Measurements from ENCODE around the gene DTNA. TPM values are rescaled to one million over a fixed set of nuclear protein-coding genes. Genes with fewer than 3 reads are reported as not detected.

DTNA gene
- total RNA-seq, 1 donor from 2014 or later = 7.1 TPM

DNA sequence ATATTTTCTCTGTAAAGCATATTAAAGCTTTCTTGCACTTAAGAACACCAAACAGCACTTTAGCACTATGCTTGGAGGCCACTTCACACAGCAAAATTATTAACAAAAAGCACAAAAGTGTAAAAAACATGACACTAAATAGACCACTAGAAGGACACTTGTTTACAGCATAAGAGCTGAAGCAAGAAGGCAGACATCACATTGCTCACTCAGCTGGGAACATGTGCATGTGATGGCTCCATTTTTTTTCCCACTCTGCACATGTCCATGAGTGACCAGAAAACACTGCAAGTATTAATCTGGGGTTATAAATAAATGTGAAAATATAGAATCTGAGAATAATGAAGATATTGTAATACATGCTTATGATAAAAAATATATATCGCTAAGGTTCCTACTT, 228.0 kb downstream of the DTNA start:
- no peak for DNase-seq (ENCODE audit: extremely low spot score, unreplicated experiment)
- no peak overlapping the region for H3K4me3 Mint-ChIP-seq (ENCODE audit: unreplicated experiment)
- TF ChIP-seq CTCF (IDR thresholded peaks at IDR 0.05) = no peak
- H3K4me1 Mint-ChIP-seq (ENCODE audit: unreplicated experiment) = peaks cover 20% of the 10 kb centered on the region
- H3K27me3 Mint-ChIP-seq (ENCODE audit: unreplicated experiment) = no peaks in the 10 kb centered on the region
- no peaks in the 10 kb centered on the region for H3K36me3 Mint-ChIP-seq (ENCODE audit: unreplicated experiment)
- H3K9me3 Mint-ChIP-seq (ENCODE audit: unreplicated experiment) = no peaks in the 10 kb centered on the region
- no peak overlapping the region for H3K27ac Mint-ChIP-seq (ENCODE audit: unreplicated experiment)
